PFSK-1 (cell line): Measurements from ENCODE around the gene DCUN1D2.

Experiments used
- FOXP2 ChIP-seq: optimal IDR thresholded peaks from 2 replicates; pipeline ENCODE3; 2011; ENCODE audit warnings: borderline replicate concordance, control low read depth, inconsistent platforms; ENCODE audit not compliant: insufficient read depth; ENCODE audit errors: extremely low read length, extremely low read depth
- POLR2AphosphoS5 ChIP-seq: IDR thresholded peaks from 2 replicates; pipeline ENCODE4 v1.6.1; 2012; ENCODE audit warnings: low read depth, mild to moderate bottlenecking, control low read depth, low read length, moderate library complexity
- REST ChIP-seq, 2 experiments: IDR thresholded peaks; 2 replicates each; pipeline versions ENCODE4 v1.6.1 to v1.8.0; 2011 to 2012; ENCODE audit warnings: low read depth in 2 of 2, low read length in 2 of 2, control low read depth in 1 of 2, inconsistent platforms in 1 of 2, mild to moderate bottlenecking in 1 of 2, moderate library complexity in 1 of 2; ENCODE audit not compliant: insufficient read depth in 1 of 2
- SIN3A ChIP-seq: IDR thresholded peaks from 2 replicates; pipeline ENCODE4 v1.6.1; 2012; ENCODE audit warnings: mild to moderate bottlenecking, low read length, moderate library complexity, borderline replicate concordance; ENCODE audit not compliant: insufficient read depth
- TAF1 ChIP-seq: IDR thresholded peaks from 2 replicates; pipeline ENCODE4 v1.6.1; 2012; ENCODE audit warnings: low read length, control low read depth, borderline replicate concordance; ENCODE audit not compliant: insufficient read depth

Gene DCUN1D2

GRCh38 chr13:113411216-113412023, 79.1 kb downstream of the DCUN1D2 start:
- TF ChIP-seq FOXP2 (no peak), SIN3A (no peak), TAF1 (no peak), REST (IDR thresholded peaks at IDR 0.05; ENCODE audit: insufficient read depth in 1 of 2, low read depth in 2 of 2, low read length in 2 of 2) (no peak), POLR2AphosphoS5 (no peak)

GRCh38 chr13:113410472-113411201, 79.9 kb downstream of the DCUN1D2 start:
- TF ChIP-seq POLR2AphosphoS5 (no peak), TAF1 (no peak), SIN3A (no peak), FOXP2 (no peak), REST (IDR thresholded peaks at IDR 0.05; ENCODE audit: insufficient read depth in 1 of 2, low read depth in 2 of 2, low read length in 2 of 2) (no peak)

- no peak for TF ChIP-seq TAF1
- no peak for TF ChIP-seq POLR2AphosphoS5
- no peak for TF ChIP-seq REST (IDR thresholded peaks at IDR 0.05; ENCODE audit: insufficient read depth in 1 of 2, low read depth in 2 of 2, low read length in 2 of 2)
- no peak for TF ChIP-seq FOXP2
- no peak for TF ChIP-seq SIN3A
Observed at GRCh38 chr13:113408562-113408961, 81.9 kb downstream of the DCUN1D2 start.

GRCh38 chr13:113407531-113408393, 82.7 kb downstream of the DCUN1D2 start:
- TF ChIP-seq POLR2AphosphoS5: no peak

DNA sequence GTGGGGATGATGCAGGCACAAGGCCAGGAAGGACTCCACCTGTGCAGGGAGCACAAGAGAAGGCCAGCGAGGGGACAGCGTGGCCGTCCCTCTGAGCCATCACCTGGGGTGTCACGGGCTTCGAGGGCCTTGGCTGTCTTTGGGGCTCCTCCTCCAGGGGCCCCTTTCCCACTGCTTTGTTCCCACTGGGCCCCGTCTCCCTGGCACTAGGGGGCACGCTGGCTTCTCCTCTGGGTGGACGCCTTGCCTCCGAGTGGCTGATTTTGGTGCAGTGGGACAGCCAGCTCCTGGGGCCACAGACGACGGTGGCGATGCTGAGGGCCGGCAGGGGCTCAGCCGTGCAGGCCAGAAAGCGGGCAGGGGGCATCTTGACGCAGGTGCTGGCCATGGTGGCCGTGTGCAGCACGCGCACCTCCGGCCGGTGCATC, 83.4 kb downstream of the DCUN1D2 start:
- TF ChIP-seq SIN3A: no peak
